NCI-H460 (cell line): ENCODE measurements around the gene MISP. TPM values are rescaled to one million over a fixed set of nuclear protein-coding genes. Genes with fewer than 3 reads are reported as not detected.

Experiments used
- DNase-seq: peaks from one replicate; pipeline ENCODE4 v3.0.0-alpha.2; 2016; ENCODE audit warnings: low read depth; ENCODE audit errors: extremely low read depth
- total RNA-seq: library from RNA; depleted of rRNA; stranded (reverse); fragments of >200 nt; shearing (Covaris generic); gene quantifications from 2 replicates; pipeline ENCODE4 v1.2.3, GENCODE V29; 2014

MISP gene
- total RNA-seq, 1 experiment from 2014 or later, result 24.1 TPM

DNA sequence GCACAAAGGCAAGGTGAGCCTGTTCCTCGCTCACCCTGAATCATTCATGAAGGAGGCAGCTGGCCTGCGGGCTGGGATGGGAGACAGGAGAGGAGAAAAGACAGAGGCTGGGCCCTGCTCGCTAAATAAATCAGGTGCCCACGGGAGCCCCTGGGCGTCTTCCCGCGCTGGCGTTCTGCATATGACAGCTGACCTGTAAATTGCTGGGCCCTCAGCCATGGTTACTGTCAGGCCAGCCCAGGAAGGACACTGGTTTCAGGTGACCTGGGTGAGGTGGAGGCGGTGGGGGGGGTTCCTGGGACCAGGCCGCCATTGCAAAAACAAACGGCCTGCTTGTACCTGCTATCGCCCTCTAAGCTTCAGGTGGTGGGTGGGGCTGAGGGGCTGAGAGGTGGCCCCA lies 42.9 kb downstream of the MISP start:
- DNase-seq, result no peak

GRCh38 chr19:795073-795611 lies 44.2 kb downstream of the MISP start:
- no peak for DNase-seq

GRCh38 chr19:795691-796581 lies 45.0 kb downstream of the MISP start:
- DNase-seq, result no peak

- DNase-seq, result peak; percentile 99
These were observed 46.0 kb downstream of the MISP start, which contains the start of gene PTBP1 for GRCh38 chr19:796692-797527. TSS of gene PTBP1 (plus strand) at chr19:797452. CDS start at chr19:797498, 46 bp downstream.

GRCh38 chr19:797528-798414 lies 46.9 kb downstream of the MISP start:
- peak; percentile 79 for DNase-seq

- DNase-seq, result no peak
These were observed 47.6 kb downstream of the MISP start for GRCh38 chr19:798415-799075.

GRCh38 chr19:799076-799881 lies 48.4 kb downstream of the MISP start:
- no peak for DNase-seq

DNA sequence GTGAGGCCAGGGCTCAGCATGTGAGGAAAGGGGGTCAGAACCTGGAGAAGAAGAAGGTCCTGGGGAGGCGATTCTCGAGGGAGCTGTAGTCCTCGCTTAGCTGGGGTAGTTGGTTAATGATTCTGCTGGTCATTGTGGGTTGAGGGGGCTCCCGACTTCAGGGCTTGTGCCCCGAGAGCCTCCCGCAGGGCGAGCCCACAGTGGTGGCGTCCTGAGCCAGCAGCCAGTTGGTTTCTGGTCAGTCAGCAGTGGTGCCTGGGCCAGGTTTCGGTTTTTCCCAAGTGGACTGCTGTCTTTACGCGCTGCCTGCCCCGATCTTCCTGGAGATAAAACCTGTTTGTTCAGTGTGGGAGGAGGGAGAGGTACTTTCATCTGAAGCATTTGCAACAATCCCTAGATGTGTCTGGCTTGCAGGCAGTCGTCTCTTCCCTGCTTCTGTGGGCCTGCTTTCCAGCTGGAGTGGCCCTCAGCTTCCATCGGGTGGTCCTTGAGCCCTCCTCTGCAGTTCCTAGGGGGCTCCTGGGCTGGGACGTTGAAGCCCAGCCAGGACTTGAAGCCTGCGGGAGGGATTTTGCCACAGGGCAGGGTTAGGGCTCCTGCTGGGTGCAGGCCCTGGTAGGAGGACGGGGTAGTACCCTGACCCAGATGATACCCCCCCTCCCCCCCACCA lies 49.6 kb downstream of the MISP start:
- DNase-seq, result no peak

DNA sequence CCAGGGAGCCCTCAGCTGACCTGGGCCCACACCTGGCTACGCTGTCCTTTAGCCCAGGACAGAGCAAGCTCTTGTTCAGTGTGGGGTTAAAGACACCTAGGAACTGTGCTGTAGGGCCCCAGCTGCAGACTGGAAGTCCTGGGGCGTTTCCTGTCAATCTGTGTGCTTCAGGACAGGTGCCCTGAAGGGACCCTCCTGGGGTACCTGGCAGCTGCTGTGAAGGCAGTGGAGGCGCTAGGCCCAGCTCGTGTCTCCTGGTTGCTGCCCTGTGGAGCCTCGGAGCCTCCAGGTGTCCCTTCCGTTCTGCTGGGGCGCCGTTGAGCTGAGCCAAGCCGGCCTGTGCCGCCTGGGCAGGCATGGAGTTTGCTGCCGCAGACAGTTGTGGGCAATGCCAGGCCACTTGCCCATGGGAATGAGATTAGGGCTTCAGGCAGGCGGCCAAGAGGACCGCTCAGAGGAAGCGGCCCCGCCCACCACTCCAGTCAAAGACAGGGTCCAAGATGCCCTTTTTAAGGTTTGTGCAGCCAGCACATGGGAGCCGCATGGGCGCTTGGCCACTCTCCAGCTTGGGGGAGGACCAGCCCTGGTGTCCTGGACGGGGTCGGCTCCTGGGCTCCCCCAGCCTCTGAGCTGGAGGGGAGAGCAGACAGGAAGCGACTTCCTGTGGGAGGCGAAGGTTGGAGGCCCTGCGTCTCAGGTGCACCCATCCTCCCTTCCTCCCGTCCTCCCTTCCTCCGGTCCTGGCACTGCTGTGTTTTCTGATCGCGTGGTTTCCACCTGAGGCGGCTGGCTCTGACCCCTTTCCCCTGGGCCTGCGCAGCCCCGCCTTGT lies 50.3 kb downstream of the MISP start:
- DNase-seq, result no peak

DNA sequence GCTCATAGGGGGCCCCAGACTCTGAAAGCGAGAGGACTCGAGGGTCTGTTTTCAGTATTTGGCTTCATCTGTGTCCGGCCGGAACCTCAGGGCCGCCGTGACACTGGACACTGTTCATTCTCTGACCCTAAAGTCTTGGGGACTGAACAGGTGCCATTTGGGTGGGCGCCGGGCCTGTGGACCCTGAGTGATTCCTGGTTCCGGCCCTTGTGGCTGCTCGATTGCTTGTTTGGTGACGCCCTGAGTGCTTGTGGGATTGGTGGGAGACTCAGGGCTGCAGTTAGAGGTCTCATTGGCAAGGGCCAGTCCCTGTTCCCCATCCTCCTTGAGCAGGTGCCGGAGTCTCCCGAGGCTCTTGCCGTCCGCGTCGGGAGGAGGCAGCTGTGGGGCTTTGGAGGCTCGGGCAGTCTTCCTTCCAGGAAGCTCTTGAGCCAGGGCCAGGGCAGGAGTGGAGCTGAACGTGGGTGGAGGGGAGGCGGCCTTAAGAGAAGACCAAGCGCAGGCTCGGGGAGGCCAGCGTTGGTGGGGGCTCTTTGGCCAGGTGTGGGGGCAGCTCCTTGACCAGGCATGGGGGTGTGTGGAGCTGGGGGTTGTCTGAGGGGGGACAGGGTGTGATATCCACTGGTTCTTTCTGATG lies 51.1 kb downstream of the MISP start:
- no peak for DNase-seq

DNA sequence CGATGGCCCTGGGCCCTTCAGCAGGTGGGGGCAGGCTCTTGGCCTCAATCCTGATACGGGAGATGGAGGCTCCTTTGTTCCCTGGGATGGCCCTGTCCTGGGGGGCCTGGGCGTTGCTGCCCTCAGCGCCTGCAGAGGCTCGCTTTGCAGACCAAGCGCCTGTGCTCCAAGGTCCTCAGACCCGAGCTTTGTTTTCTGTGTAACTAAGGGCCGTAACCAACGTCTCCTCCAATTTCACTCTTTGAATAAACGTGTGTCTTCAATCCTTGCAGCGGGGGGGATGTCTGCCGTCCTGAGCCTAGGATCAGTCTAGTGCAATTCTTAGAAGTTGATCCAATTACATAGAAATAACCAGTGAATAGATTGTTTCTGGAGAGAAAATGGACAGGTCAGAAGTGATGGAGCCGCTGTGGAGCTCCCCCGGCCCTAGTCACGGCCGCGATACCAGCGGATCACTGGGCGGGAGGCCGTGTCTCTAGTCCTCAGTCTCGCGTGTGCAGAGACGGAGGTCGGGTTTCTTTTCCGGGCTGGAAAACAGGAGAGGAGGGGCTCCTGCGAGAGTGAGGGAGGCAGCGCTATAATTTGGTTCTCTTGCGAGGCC lies 51.7 kb downstream of the MISP start:
- DNase-seq, result no peak

DNA sequence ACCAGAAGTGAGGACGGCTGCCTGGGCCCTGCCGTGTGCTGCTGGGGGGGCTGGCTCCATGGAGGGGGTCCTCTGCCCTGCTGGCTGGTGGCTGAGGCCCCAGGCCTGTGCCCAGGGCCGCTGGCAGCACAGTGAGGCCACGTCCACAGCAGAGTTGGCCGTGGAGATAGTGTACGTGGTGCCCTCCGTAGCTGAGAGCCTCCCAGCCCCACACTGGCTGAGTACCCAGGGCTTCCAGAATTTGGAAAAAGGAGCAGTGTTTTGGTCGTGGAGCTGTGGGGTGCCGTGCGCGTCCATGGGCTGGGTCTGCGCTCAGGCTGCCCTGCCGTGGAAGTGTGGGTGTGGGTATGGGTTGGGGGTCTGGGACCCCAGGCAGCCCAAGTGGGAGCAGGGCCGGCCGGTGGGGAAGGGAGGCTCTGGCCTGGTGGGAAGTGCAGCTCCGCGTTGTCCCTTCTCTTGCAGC lies 52.2 kb downstream of the MISP start:
- no peak for DNase-seq

- no peak for DNase-seq
These were observed 52.9 kb downstream of the MISP start for GRCh38 chr19:803686-804418.

GRCh38 chr19:804419-805165 lies 53.7 kb downstream of the MISP start:
- no peak for DNase-seq

DNA sequence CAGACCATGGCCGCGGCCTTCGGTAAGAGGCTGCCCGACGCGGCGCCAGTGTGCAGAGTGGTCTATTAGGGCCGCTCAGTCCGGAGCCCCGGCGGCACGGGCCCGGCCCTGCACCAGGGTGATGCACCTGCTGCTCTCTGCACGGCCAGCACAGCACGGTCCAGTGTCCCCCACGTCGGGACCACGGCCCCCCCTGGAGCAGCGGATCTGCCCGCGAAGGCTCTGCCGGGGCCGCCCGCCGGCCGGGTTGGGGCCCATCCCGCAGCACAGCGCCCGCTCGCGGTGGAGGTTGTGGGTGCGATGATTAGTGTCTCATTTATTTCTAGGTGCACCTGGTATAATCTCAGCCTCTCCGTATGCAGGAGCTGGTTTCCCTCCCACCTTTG lies 54.2 kb downstream of the MISP start:
- DNase-seq, result no peak
